Fibroblast of skin of left quadriceps (primary cell): ENCODE measurements around the gene FNIP1.
"Not testable (repeated sequence)": the region's sequence is repeated elsewhere in the genome, so short reads cannot be mapped to it uniquely, and the experiment has no call there.

ENCODE experiments used
- DNase-seq, 2 experiments: peaks; one replicate each; pipeline ENCODE4 v3.0.0-alpha.2; 2013; ENCODE audit warnings: low read depth in 2 of 2

Gene FNIP1

GRCh38 chr5:131749723-131750470, 46.9 kb downstream of the FNIP1 start:
- DNase-seq = no peak

GRCh38 chr5:131749138-131749537, 47.7 kb downstream of the FNIP1 start:
- no peak for DNase-seq

GRCh38 chr5:131747180-131748105, 49.4 kb downstream of the FNIP1 start:
- peak in 1 of 2 experiments; percentile 9 for DNase-seq

GRCh38 chr5:131746423-131746822, 50.4 kb downstream of the FNIP1 start:
- DNase-seq = no peak

GRCh38 chr5:131745703-131746102, 51.1 kb downstream of the FNIP1 start:
- no peak for DNase-seq

- no peak for DNase-seq
These were observed 51.7 kb downstream of the FNIP1 start for GRCh38 chr5:131745155-131745554.

- no peak for DNase-seq
These were observed 56.3 kb downstream of the FNIP1 start for GRCh38 chr5:131740477-131740876.

- DNase-seq = no peak
These were observed 61.4 kb downstream of the FNIP1 start for GRCh38 chr5:131735393-131735792.

GRCh38 chr5:131734939-131735338, 61.9 kb downstream of the FNIP1 start:
- not testable (repeated sequence) for DNase-seq

- not testable (repeated sequence) for DNase-seq
These were observed 67.5 kb downstream of the FNIP1 start for GRCh38 chr5:131729292-131729691.

- DNase-seq = not testable (repeated sequence)
These were observed 72.7 kb downstream of the FNIP1 start for GRCh38 chr5:131724089-131724488.

GRCh38 chr5:131720714-131721113, 76.1 kb downstream of the FNIP1 start:
- peak in 1 of 2 experiments; percentile 0 for DNase-seq

- DNase-seq = no peak
These were observed 77.3 kb downstream of the FNIP1 start for GRCh38 chr5:131719564-131719963.

GRCh38 chr5:131718487-131719014, 78.3 kb downstream of the FNIP1 start:
- no peak for DNase-seq

- not testable (repeated sequence) for DNase-seq
These were observed 79.7 kb downstream of the FNIP1 start for GRCh38 chr5:131717164-131717563.

- DNase-seq = no peak
These were observed 80.2 kb downstream of the FNIP1 start for GRCh38 chr5:131716650-131717049.

- no peak for DNase-seq
These were observed 86.4 kb downstream of the FNIP1 start for GRCh38 chr5:131710391-131710790.

GRCh38 chr5:131709043-131709442, 87.8 kb downstream of the FNIP1 start:
- no peak for DNase-seq

GRCh38 chr5:131706281-131706680, 90.5 kb downstream of the FNIP1 start:
- no peak for DNase-seq

GRCh38 chr5:131694926-131695325, 101.9 kb downstream of the FNIP1 start:
- no peak for DNase-seq

- DNase-seq = no peak
These were observed 102.9 kb downstream of the FNIP1 start for GRCh38 chr5:131693894-131694293.

- no peak for DNase-seq
These were observed 111.2 kb downstream of the FNIP1 start for GRCh38 chr5:131685516-131686171.
